ENCODE data around the gene RASGRF1.

DNA sequence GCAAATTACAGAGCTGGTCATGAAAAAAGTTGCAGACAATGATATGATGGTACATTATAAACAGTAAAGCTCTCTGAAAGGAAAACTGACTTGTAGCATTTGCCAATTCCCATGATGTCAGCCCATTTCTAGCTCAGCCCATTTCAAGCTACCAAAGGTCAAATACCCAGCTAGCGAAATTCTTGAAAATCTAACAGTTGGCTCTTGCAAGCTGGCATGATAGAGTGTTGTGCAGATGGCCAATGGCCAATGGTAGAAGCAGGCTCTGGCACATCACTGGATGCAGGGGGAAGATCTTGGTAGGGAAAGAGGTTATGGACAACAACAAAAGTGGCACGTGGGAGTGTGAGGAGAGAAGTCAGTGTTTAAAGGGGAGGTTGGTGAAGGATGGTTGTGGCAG, 36.7 kb downstream of the RASGRF1 start:
- no peak for TF ChIP-seq CTCF (IDR thresholded peaks at IDR 0.05)
- no peak for TF ChIP-seq POLR2AphosphoS5 (IDR thresholded peaks at IDR 0.05)

Measured in prostate gland (tissue), 2 donors.